Keratinocyte (primary cell): ENCODE measurements around the gene TTLL5. TPM values are rescaled to one million over a fixed set of nuclear protein-coding genes. Genes with fewer than 3 reads are reported as not detected.
"Not testable (repeated sequence)": the region's sequence is repeated elsewhere in the genome, so short reads cannot be mapped to it uniquely, and the experiment has no call there.

ENCODE experiments used
- DNase-seq: peaks from one replicate; pipeline ENCODE4 v3.0.0-alpha.2; 2011; ENCODE audit warnings: low read depth, missing footprints, low spot score
- FAIRE-seq: peaks from 2 replicates; lab custom pipeline; 2011; peaks lifted over from hg19 to GRCh38; lab: Jason Lieb, UNC
- H2AFZ ChIP-seq: 2 replicates; pipeline ENCODE4 v1.6.0; 2012; ENCODE audit warnings: low read length, control low read depth, inconsistent platforms; ENCODE audit not compliant: control insufficient read depth
- H3K27ac ChIP-seq: 2 replicates; pipeline ENCODE4 v1.5.1; 2011; ENCODE audit warnings: low read length; ENCODE audit not compliant: control insufficient read depth, insufficient read depth
- H3K27me3 ChIP-seq: 3 replicates; pipeline ENCODE4 v1.6.0; 2011; ENCODE audit warnings: low read length; ENCODE audit not compliant: control insufficient read depth, insufficient read depth; ENCODE audit errors: extremely low read depth
- H3K36me3 ChIP-seq, 2 experiments: 2 replicates in 1 of 2; 3 replicates in 1 of 2; pipeline ENCODE4 v1.5.1; 2011; ENCODE audit warnings: low read length in 2 of 2, mild to moderate bottlenecking in 1 of 2; ENCODE audit not compliant: control insufficient read depth in 2 of 2, insufficient read depth in 2 of 2; ENCODE audit errors: extremely low read depth in 1 of 2
- H3K4me1 ChIP-seq: 3 replicates; pipeline ENCODE4 v1.5.1; 2011; ENCODE audit warnings: low read length; ENCODE audit not compliant: control insufficient read depth, insufficient read depth; ENCODE audit errors: extremely low read depth
- H3K4me2 ChIP-seq: 3 replicates; pipeline ENCODE4 v1.6.0; 2011; ENCODE audit warnings: low read depth, low read length; ENCODE audit not compliant: control insufficient read depth, insufficient read depth; ENCODE audit errors: extremely low read depth
- H3K4me3 ChIP-seq, 3 experiments: fragments of 200-600 bp in 1 of 3; sonication (generic) in 1 of 3; 2 replicates in 2 of 3; 3 replicates in 1 of 3; pipeline ENCODE4 v1.5.1; 2011 to 2016; ENCODE audit warnings: low read length in 3 of 3, mild to moderate bottlenecking in 3 of 3, control low read depth in 2 of 3, inconsistent platforms in 1 of 3, low read depth in 1 of 3, mixed read lengths in 1 of 3, mixed run types in 1 of 3, moderate library complexity in 1 of 3; ENCODE audit not compliant: control insufficient read depth in 2 of 3, insufficient read depth in 2 of 3; ENCODE audit errors: extremely low read depth in 1 of 3
- H3K79me2 ChIP-seq: 2 replicates; pipeline ENCODE4 v1.6.0; 2012; ENCODE audit warnings: low read length; ENCODE audit not compliant: control insufficient read depth, insufficient read depth
- H3K9ac ChIP-seq: 3 replicates; pipeline ENCODE4 v1.6.0; 2011; ENCODE audit warnings: low read length; ENCODE audit not compliant: control insufficient read depth, insufficient read depth; ENCODE audit errors: extremely low read depth
- H3K9me1 ChIP-seq: 3 replicates; pipeline ENCODE4 v1.6.0; 2011; ENCODE audit warnings: low read length; ENCODE audit not compliant: control insufficient read depth, insufficient read depth; ENCODE audit errors: extremely low read depth
- H3K9me3 ChIP-seq: 2 replicates; pipeline ENCODE4 v1.5.1; 2012; ENCODE audit warnings: low read depth, low read length; ENCODE audit not compliant: control insufficient read depth
- H4K20me1 ChIP-seq: 3 replicates; pipeline ENCODE4 v1.6.0; 2011; ENCODE audit warnings: low read length; ENCODE audit not compliant: control insufficient read depth, insufficient read depth; ENCODE audit errors: extremely low read depth
- EZH2 ChIP-seq: IDR thresholded peaks from one replicate; pipeline ENCODE4 v1.6.1; 2012; ENCODE audit warnings: inconsistent platforms, mild to moderate bottlenecking, low read length, moderate library complexity
- dilution Hi-C: fragments of 300-500 bp; cut with MboI; formaldehyde crosslinking; loops from one replicate; pipeline ENCODE4 v1.7.0; 2020; ENCODE audit warnings: low sequenced_read_pairs; ENCODE audit not compliant: extremely low pct_ligation_motif_present
- polyA plus RNA-seq, 5 experiments: library from polyadenylated mRNA; depleted of rRNA in 3 of 5; stranded (reverse) in 3 of 5; stranded (forward) in 1 of 5; unstranded in 1 of 5; fragments of >200 nt; gene quantifications; 1 replicate in 1 of 5; 2 replicates in 3 of 5; 3 replicates in 1 of 5; pipeline versions ENCODE4 v1.2.1 to v1.2.3, GENCODE V29; 2011 to 2012; ENCODE audit warnings: missing spikeins in 2 of 5, low read depth in 1 of 5, low replicate concordance in 1 of 5
- TF ChIP-seq, protein P1 (sequence below), 3 experiments: IDR thresholded peaks in 1 of 3; conservative IDR thresholded peaks in 1 of 3; optimal IDR thresholded peaks in 1 of 3; 2 replicates in 2 of 3; 3 replicates in 1 of 3; pipeline versions ENCODE3 to v1.5.1; 2011; ENCODE audit warnings: low read length in 3 of 3, mild to moderate bottlenecking in 3 of 3, moderate library complexity in 2 of 3, control low read depth in 1 of 3, inconsistent platforms in 1 of 3; ENCODE audit not compliant: insufficient read depth in 2 of 3; ENCODE audit errors: extremely low read depth in 1 of 3

The TTLL5 gene
- polyA plus RNA-seq, 1 donor (not counting 4 experiments of a cell fraction or from before 2014, with no cell fraction given) = 20.7 TPM

DNA sequence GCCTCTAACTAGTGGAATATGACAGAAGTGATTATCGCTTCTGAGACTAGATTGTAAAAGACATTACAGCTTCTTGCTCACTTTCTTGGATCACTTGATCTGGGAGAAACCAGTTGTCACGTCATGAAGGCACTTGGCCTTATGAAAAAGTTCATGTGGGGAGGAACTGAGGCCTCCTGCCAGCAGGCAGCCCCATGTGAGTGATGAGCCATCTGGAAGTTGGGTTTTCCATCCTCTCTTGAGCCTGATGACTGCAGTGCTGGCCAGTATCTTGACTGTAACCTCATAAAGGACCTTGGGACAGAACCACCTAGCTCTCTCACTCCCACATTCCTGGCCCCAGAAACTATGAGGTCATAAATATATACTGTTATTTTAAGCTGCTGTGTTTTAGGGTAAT is 28.0 kb downstream of the TTLL5 start:
- H3K9me1 ChIP-seq = no peaks in the 10 kb centered on the region
- dilution Hi-C loops = no loop called here
- no peak overlapping the region for H2AFZ ChIP-seq
- H3K9me3 ChIP-seq = no peaks in the 10 kb centered on the region
- DNase-seq (no peak), FAIRE-seq (no peak)
- no peak overlapping the region for H3K9ac ChIP-seq
- H3K27me3 ChIP-seq = no peaks in the 10 kb centered on the region
- H3K4me3 ChIP-seq = no peak overlapping the region
- H3K27ac ChIP-seq = no peak overlapping the region
- H3K36me3 ChIP-seq = peaks cover 9 to 12% of the 10 kb centered on the region in 2 experiments
- no peaks in the 10 kb centered on the region for H3K4me1 ChIP-seq
- TF ChIP-seq EZH2 = no peak
- TF ChIP-seq, protein P1, sequence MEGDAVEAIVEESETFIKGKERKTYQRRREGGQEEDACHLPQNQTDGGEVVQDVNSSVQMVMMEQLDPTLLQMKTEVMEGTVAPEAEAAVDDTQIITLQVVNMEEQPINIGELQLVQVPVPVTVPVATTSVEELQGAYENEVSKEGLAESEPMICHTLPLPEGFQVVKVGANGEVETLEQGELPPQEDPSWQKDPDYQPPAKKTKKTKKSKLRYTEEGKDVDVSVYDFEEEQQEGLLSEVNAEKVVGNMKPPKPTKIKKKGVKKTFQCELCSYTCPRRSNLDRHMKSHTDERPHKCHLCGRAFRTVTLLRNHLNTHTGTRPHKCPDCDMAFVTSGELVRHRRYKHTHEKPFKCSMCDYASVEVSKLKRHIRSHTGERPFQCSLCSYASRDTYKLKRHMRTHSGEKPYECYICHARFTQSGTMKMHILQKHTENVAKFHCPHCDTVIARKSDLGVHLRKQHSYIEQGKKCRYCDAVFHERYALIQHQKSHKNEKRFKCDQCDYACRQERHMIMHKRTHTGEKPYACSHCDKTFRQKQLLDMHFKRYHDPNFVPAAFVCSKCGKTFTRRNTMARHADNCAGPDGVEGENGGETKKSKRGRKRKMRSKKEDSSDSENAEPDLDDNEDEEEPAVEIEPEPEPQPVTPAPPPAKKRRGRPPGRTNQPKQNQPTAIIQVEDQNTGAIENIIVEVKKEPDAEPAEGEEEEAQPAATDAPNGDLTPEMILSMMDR (optimal IDR thresholded peaks at IDR 0.05 in 1 of 3, IDR thresholded peaks at IDR 0.05 in 1 of 3, conservative IDR thresholded peaks at IDR 0.05 in 1 of 3; ENCODE audit: extremely low read depth in 1 of 3, insufficient read depth in 2 of 3, low read length in 3 of 3) = no peak
- H3K4me2 ChIP-seq = no peak overlapping the region
- H3K79me2 ChIP-seq = no peaks in the 10 kb centered on the region
- H4K20me1 ChIP-seq = no peaks in the 10 kb centered on the region

DNA sequence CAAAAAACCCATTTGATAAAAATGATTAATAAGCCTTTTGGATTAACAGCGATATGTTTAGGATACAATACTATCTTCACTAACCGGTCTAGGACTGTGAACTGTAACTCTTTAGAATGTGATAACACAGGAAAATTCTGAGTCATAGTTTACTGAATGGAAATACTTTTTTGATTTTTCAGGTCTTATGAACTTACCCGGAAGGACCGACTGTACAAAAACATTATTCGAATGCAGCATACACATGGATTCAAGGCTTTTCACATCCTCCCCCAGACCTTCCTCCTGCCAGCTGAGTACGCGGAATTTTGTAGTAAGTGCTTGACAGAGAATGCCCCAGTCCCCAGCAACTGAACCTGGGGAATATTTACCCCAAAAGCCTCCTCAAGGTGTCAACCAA is 29.0 kb downstream of the TTLL5 start:
- H3K9me1 ChIP-seq = no peaks in the 10 kb centered on the region
- no peak overlapping the region for H3K27ac ChIP-seq
- TF ChIP-seq EZH2 = no peak
- TF ChIP-seq, protein P1 (optimal IDR thresholded peaks at IDR 0.05 in 1 of 3, IDR thresholded peaks at IDR 0.05 in 1 of 3, conservative IDR thresholded peaks at IDR 0.05 in 1 of 3; ENCODE audit: extremely low read depth in 1 of 3, insufficient read depth in 2 of 3, low read length in 3 of 3) = no peak
- H3K36me3 ChIP-seq = peaks cover 9 to 12% of the 10 kb centered on the region in 2 experiments
- no peaks in the 10 kb centered on the region for H3K9me3 ChIP-seq
- no peaks in the 10 kb centered on the region for H3K27me3 ChIP-seq
- no peaks in the 10 kb centered on the region for H4K20me1 ChIP-seq
- H3K4me1 ChIP-seq = no peaks in the 10 kb centered on the region
- FAIRE-seq = no peak
- H3K9ac ChIP-seq = no peak overlapping the region
- H3K4me3 ChIP-seq = no peak overlapping the region
- no peak overlapping the region for H3K4me2 ChIP-seq
- no peaks in the 10 kb centered on the region for H3K79me2 ChIP-seq
- dilution Hi-C loops = no loop called here
- H2AFZ ChIP-seq = no peak overlapping the region
- no peak for DNase-seq

DNA sequence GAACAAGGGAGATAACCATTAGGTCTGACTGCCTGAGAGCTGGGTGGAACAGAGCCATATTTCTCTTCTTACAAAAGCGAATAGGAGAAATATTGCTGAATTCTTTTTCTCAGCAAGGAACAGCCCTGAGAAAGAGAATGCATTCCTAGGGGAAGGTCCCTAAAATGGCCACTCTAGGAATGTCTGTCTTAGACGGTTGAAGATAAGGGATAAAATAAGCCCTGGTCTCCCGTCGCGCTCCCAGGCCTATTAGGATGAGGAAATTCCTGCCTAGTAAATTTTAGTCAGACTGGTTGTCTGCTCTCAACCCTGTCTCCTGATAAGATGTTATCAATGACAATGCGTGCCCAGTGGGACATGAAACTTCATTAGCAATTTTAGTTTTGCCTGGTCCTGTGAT is 34.0 kb downstream of the TTLL5 start:
- H3K27ac ChIP-seq, H3K4me1 ChIP-seq, H3K79me2 ChIP-seq, H3K9ac ChIP-seq, H3K9me1 ChIP-seq, H2AFZ ChIP-seq, H3K4me3 ChIP-seq, H4K20me1 ChIP-seq, FAIRE-seq, dilution Hi-C loops, H3K27me3 ChIP-seq, H3K4me2 ChIP-seq, H3K9me3 ChIP-seq, DNase-seq: not testable (repeated sequence)
- peaks cover 12 to 14% of the 10 kb centered on the region in 2 experiments for H3K36me3 ChIP-seq
